Suprapubic skin (tissue), 4 donors: ENCODE measurements around the gene VWA2. TPM values are rescaled to one million over a fixed set of nuclear protein-coding genes. Genes with fewer than 3 reads are reported as not detected.

Source experiments
- DNase-seq, 2 donors: peaks; one replicate each; pipeline ENCODE4 v3.0.0-alpha.2; 2019; ENCODE audit warnings: low spot score in 2 of 2
- H3K27ac ChIP-seq: fragments of 200-600 bp; sonication (generic); one replicate; pipeline ENCODE4 v1.5.1; 2019
- H3K27me3 ChIP-seq: fragments of 200-600 bp; sonication (generic); one replicate; pipeline ENCODE4 v1.5.1; 2019
- H3K36me3 ChIP-seq: fragments of 200-600 bp; sonication (generic); one replicate; pipeline ENCODE4 v1.5.1; 2019
- H3K4me1 ChIP-seq: fragments of 200-600 bp; sonication (generic); one replicate; pipeline ENCODE4 v1.5.1; 2019
- H3K4me3 ChIP-seq: fragments of 200-600 bp; sonication (generic); one replicate; pipeline ENCODE4 v1.5.1; 2019; ENCODE audit warnings: mild to moderate bottlenecking
- H3K9me3 ChIP-seq: fragments of 200-600 bp; sonication (generic); one replicate; pipeline ENCODE4 v1.5.1; 2019
- EP300 ChIP-seq: sonication (generic); formaldehyde crosslinking; IDR thresholded peaks from one replicate; pipeline ENCODE4 v1.6.1; 2017; ENCODE audit warnings: antibody characterized with exemption
- POLR2A ChIP-seq, 2 donors: fragments of 450-650 bp; IDR thresholded peaks; one replicate each; pipeline ENCODE4 v1.6.1; 2017; ENCODE audit warnings: antibody characterized with exemption in 2 of 2, mild to moderate bottlenecking in 2 of 2, moderate library complexity in 2 of 2
- POLR2AphosphoS5 ChIP-seq, 3 donors: sonication (generic); formaldehyde crosslinking; IDR thresholded peaks; one replicate each; pipeline ENCODE4 v1.6.1; 2017; ENCODE audit warnings: antibody characterized with exemption in 3 of 3
- WGBS: methylation state at CpG from one replicate; pipeline ENCODE4 v1.1.5; 2018; 5-methylcytosine and 5-hydroxymethylcytosine counted together
- total RNA-seq, 4 donors: library from RNA; depleted of rRNA; stranded (reverse); fragments of >200 nt; gene quantifications; one replicate each; pipeline ENCODE4 v1.1.0, GENCODE V29; 2016
- TF ChIP-seq, protein P1 (sequence below), 2 donors: fragments of 200-600 bp in 1 of 2; fragments of 450-650 bp in 1 of 2; sonication (generic) in 1 of 2; IDR thresholded peaks; one replicate each; pipeline ENCODE4 v1.5.1; 2016 to 2019; ENCODE audit warnings: antibody characterized with exemption in 2 of 2, mild to moderate bottlenecking in 1 of 2, moderate library complexity in 1 of 2

Gene VWA2
- total RNA-seq, 4 donors from 2014 or later = 15.7 to 31.0 (median 20.2) TPM

DNA sequence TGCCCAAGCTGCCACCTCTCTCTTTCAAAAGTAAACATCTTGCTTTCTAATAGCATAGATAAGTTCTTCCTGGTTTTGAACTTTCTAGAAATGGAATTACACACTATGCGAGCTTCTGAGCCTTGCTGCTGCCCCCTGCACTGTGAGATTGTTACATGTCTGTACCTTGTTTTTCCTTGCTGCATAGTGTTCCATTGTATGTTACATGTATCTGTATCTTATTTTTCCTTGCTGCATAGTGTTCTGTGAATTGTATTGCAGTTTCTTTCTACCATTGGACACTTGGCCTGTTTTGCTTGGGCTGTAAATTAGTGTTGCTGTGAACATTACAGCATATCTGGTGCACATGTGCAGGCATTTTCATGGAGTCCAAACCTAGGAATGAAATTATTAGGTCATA lies 24.0 kb upstream of the VWA2 start:
- H3K27me3 ChIP-seq = no peaks in the 10 kb centered on the region
- H3K36me3 ChIP-seq = no peaks in the 10 kb centered on the region
- DNase-seq = no peak
- no peak overlapping the region for H3K27ac ChIP-seq
- no peaks in the 10 kb centered on the region for H3K9me3 ChIP-seq
- TF ChIP-seq POLR2AphosphoS5 (IDR thresholded peaks at IDR 0.05) (no peak), POLR2A (IDR thresholded peaks at IDR 0.05) (no peak), EP300 (no peak)
- TF ChIP-seq, protein P1, sequence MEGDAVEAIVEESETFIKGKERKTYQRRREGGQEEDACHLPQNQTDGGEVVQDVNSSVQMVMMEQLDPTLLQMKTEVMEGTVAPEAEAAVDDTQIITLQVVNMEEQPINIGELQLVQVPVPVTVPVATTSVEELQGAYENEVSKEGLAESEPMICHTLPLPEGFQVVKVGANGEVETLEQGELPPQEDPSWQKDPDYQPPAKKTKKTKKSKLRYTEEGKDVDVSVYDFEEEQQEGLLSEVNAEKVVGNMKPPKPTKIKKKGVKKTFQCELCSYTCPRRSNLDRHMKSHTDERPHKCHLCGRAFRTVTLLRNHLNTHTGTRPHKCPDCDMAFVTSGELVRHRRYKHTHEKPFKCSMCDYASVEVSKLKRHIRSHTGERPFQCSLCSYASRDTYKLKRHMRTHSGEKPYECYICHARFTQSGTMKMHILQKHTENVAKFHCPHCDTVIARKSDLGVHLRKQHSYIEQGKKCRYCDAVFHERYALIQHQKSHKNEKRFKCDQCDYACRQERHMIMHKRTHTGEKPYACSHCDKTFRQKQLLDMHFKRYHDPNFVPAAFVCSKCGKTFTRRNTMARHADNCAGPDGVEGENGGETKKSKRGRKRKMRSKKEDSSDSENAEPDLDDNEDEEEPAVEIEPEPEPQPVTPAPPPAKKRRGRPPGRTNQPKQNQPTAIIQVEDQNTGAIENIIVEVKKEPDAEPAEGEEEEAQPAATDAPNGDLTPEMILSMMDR (IDR thresholded peaks at IDR 0.05) = no peak
- H3K4me1 ChIP-seq = no peaks in the 10 kb centered on the region
- H3K4me3 ChIP-seq = no peak overlapping the region
- WGBS = 100% methylated on average over 1 of the region's 1 CpG

DNA sequence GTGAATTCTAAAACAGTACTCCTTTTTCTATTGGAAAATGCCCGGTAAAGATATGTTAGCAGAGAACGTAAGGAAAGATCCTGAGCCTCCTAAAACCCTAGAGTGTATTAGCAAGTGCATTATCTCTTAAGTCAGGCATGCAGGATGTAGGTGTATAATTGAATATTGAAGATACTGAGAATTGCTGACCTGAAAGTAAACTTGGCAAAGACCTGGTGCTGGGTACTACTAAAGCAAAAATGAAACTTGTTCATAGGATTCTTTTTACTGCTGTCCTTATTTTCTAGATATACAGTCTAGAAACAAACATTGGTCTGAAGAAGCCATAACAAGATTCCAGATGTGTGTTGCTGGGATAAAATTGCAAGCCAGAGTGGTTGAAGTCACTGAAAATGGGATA lies 18.8 kb upstream of the VWA2 start:
- 84% methylated on average over 2 of the region's 2 CpGs for WGBS
- DNase-seq = no peak
- no peaks in the 10 kb centered on the region for H3K4me1 ChIP-seq
- H3K9me3 ChIP-seq = no peaks in the 10 kb centered on the region
- H3K4me3 ChIP-seq = no peak overlapping the region
- H3K27me3 ChIP-seq = no peaks in the 10 kb centered on the region
- TF ChIP-seq POLR2A (IDR thresholded peaks at IDR 0.05) (no peak), EP300 (no peak), POLR2AphosphoS5 (IDR thresholded peaks at IDR 0.05) (no peak)
- TF ChIP-seq, protein P1 (IDR thresholded peaks at IDR 0.05) = no peak
- no peaks in the 10 kb centered on the region for H3K36me3 ChIP-seq
- no peak overlapping the region for H3K27ac ChIP-seq

GRCh38 chr10:114221235-114221634 lies 17.8 kb upstream of the VWA2 start:
- Histone ChIP-seq H3K4me1 (no peaks in the 10 kb centered on the region), H3K9me3 (no peaks in the 10 kb centered on the region), H3K27me3 (no peaks in the 10 kb centered on the region), H3K4me3 (no peak overlapping the region), H3K36me3 (no peaks in the 10 kb centered on the region), H3K27ac (no peak overlapping the region)
- TF ChIP-seq POLR2A (IDR thresholded peaks at IDR 0.05) = no peak
- TF ChIP-seq EP300 = no peak
- TF ChIP-seq, protein P1 (IDR thresholded peaks at IDR 0.05) = no peak
- no peak for TF ChIP-seq POLR2AphosphoS5 (IDR thresholded peaks at IDR 0.05)
- DNase-seq = no peak
- 63% methylated on average over 4 of the region's 4 CpGs for WGBS

DNA sequence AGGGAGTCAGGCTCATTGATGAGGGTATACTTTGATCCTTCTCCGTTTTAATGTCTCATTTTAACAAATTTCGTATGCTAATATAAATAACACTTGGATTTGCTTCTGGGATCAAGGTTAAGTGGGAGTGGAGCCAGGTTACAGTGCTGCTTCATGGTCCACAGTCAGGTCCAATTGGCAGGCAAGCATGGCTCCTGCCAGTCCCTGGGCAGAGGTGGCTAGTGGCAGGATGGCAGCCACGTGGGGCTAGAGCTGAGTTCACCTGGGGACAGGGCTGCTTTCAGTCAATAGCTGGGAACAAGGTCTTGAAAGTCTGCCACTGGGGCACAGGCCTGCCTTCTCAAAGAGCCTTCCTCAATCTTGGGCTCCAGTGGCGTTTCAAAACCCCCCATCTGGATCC lies 16.0 kb upstream of the VWA2 start:
- Histone ChIP-seq H3K9me3 (no peaks in the 10 kb centered on the region), H3K36me3 (no peaks in the 10 kb centered on the region), H3K27me3 (no peaks in the 10 kb centered on the region), H3K4me3 (no peak overlapping the region), H3K27ac (no peak overlapping the region), H3K4me1 (no peaks in the 10 kb centered on the region)
- TF ChIP-seq, protein P1 (IDR thresholded peaks at IDR 0.05) = no peak
- TF ChIP-seq POLR2AphosphoS5 (IDR thresholded peaks at IDR 0.05) (no peak), POLR2A (IDR thresholded peaks at IDR 0.05) (no peak), EP300 (no peak)
- DNase-seq = no peak
- WGBS = 85% methylated on average over 4 of the region's 4 CpGs

DNA sequence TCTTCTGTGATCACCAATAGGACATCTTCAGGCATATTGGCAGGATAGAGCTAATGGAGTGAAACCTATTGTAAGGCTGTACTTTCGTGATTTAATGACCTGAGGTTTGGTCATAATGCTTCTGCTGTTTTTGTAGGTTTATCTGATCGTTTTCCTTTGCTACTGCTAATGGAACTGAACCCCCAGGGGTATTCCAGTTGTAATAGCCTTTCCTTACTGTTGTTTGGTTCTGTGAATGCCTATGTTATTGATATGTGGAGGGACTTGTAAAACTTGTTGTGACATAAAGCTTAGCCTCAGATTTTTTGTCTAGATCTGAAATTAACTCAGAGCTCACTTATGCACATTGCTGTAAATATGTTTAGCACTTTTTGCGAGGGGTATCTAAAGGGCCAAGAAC lies 10.9 kb upstream of the VWA2 start:
- no peak for DNase-seq
- WGBS = 62% methylated on average over 3 of the region's 3 CpGs
- H3K4me3 ChIP-seq = no peak overlapping the region

GRCh38 chr10:114232561-114233176 lies 6.4 kb upstream of the VWA2 start:
- Histone ChIP-seq H3K4me3 (no peak overlapping the region), H3K36me3 (no peaks in the 10 kb centered on the region), H3K9me3 (no peaks in the 10 kb centered on the region), H3K4me1 (no peaks in the 10 kb centered on the region), H3K27ac (no peak overlapping the region), H3K27me3 (peaks cover 5% of the 10 kb centered on the region)
- TF ChIP-seq POLR2AphosphoS5 (IDR thresholded peaks at IDR 0.05) (no peak), EP300 (no peak), POLR2A (IDR thresholded peaks at IDR 0.05) (no peak)
- TF ChIP-seq, protein P1 (IDR thresholded peaks at IDR 0.05) = no peak
- 51% methylated on average over 4 of the region's 4 CpGs for WGBS
- DNase-seq = no peak

More for the DNA sequence above, 10.9 kb upstream of the VWA2 start:
- no peak overlapping the region for H3K27ac ChIP-seq
- no peak for TF ChIP-seq POLR2AphosphoS5 (IDR thresholded peaks at IDR 0.05)
- TF ChIP-seq EP300 = no peak
- no peaks in the 10 kb centered on the region for H3K36me3 ChIP-seq
- H3K27me3 ChIP-seq = no peaks in the 10 kb centered on the region
- H3K4me1 ChIP-seq = no peaks in the 10 kb centered on the region
- H3K9me3 ChIP-seq = no peaks in the 10 kb centered on the region
